NCI-H524 (cell line): ENCODE measurements around the gene RUNDC1.
"Not testable (repeated sequence)": the region's sequence is repeated elsewhere in the genome, so short reads cannot be mapped to it uniquely, and the experiment has no call there.

Experiments
- DNase-seq, 2 experiments: peaks; one replicate each; lab custom pipeline; 2025; lab: John Stamatoyannopoulos, UW

The RUNDC1 gene

DNA sequence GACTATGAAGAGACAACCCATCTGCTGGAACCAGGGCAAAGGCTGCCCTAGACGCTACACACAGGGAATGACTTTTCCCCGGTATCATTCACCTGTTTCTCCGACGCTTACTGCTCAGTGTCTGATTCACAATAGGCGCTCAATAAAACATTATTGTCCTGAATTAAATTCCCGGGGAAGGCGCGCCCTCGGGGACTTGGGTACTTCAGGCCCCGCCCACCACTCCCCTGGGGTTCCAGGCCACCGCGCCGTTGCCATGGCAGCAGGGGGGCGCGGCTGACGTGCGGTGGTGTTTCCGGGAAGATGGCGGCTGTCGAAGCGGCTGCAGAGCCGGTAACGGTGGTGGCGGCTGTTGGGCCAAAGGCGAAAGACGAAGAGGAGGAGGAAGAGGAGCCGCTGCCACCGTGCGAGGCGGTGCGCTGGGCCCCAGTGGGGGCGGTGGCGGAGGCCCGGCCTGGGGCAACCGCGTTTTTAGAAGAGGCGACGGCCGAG is at the start of gene RUNDC1:
Gene RUNDC1, plus strand, starts transcription at position 292 of the 492 bp plus-strand sequence. Its CDS starts 12 bp downstream, at position 304.
- peak; percentile 68 to 87 for DNase-seq

DNA sequence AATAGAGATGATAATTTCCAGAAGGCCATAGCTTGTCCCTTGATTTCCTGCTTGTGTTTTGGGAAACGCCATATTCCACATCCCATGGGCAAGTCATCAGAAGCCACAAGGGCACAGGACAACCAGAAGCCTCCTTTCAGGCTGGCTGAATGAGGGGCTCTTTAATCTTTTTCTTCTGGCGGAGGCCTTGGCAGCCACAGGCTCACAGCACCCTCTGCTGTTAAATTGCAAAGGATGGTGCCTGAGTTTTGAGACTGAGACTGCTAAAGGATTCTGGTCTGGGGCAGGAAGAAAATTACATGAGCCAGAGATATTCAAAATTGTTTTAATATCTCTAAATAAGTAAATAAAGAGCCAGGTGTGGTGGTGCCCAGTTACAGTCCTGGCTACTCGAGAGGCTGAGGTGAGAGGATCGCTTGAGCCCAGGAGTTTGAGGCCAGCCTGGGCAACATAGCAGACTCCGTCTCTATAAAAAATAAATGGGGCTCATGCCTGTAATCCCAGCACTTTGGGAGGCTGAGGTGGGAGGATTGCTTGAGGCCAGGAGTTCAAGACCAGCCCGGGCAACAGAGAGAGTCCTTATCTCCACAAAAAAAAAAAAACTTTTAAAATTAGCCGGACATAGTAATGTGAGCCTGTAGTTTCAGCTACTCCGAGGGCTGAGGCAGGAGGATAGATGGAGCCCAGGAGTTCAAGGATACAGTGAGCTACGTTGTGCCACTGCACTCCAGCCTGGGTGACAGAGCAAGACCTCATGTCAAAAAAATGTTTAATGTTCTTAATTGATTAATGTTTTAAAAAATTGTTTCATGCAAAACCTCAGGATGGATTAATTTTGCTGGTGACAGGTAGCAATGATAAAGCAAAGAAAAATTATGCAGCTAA is 42.4 kb upstream of the RUNDC1 start:
- peak; percentile 7 to 61 for DNase-seq

DNA sequence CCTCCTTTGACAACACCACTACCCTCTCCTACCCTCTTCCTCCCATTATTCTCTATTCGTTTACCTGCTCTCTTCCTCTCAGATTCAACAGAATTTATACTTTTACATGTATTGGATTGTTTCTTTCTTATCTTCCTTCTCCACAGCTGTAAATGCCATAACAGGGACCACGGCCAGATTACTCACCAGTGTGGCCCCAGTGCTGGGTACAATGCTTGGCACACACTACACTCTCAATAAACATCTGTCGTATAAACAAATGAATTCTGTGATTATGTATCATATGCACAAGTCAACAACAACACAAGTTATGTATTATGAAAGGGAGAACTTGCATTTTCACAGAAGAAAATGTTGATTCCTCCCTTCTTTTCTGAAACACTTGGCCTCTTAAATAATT is 36.2 kb upstream of the RUNDC1 start:
- DNase-seq = no peak

DNA sequence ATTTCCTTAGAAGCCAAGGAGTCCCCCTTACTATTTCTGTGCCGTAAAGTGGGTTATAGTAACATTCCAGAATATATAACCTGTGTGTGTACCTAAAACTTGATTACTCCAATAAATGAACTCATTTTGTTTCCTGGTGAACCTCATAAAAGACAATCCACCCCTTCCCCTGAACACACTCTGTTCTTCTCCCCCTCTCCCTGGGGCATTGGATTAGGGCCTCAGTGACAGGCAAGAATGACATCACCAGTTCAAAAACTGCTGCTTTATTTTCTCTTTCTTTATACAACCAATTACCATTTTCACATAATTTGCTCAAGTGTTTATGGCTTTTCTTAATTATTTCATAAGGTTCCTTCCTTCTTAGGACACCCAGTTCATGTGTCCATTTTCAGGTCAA is 33.6 kb upstream of the RUNDC1 start:
- no peak for DNase-seq

DNA sequence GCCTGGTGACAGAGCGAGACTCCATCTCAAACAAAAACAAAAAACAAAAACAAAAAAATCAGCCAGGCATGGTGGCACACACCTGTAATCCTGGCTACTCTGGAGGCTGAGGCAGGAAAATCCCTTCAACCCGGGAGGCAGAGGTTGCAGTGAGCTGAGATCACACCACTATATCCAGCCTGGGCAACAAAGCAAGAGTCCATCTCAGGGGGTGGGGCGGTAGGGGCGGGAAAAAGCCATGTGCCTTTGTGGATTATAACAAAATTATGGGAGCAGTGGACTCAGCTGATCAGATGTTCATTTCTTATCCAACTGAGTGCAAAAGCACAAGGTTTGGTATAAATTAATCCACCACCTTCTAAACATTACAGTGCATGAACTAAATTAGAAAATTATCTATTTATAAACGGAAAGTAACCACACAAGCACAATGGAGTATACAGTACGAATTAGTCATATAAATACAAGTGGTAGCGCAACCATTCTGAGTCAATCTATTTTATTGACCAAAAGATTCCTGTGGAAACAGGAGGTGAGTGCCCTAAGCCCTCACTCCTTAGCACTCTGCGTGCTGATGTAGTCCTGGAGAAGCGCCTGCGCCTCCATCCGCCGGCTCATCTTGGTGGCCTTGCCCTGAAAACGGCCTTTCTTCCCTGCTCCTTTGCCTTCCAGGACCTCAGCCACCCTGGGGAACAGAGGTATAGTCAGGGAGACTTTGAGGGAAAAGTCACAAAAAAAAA is 30.2 kb upstream of the RUNDC1 start:
- DNase-seq = no peak

DNA sequence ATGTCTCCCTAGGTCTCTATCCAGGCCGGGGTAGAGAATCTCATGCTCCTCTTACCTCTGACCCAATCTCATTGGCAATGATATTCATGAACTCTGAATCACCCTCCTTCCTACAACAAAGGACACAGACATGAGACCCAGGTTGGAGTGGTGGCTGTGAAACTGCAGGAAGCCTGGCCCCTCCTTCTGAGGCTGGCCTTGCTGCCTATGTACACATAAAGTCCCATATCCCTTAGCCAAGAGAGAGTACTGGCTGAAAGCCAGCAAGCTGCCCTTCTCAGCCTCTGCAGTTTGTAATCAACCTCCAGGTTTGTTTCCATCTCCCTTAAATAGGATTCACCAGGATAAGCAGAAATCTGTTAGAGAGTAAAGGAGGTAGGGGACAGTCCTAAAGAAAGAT is 26.7 kb upstream of the RUNDC1 start:
- DNase-seq = no peak

DNA sequence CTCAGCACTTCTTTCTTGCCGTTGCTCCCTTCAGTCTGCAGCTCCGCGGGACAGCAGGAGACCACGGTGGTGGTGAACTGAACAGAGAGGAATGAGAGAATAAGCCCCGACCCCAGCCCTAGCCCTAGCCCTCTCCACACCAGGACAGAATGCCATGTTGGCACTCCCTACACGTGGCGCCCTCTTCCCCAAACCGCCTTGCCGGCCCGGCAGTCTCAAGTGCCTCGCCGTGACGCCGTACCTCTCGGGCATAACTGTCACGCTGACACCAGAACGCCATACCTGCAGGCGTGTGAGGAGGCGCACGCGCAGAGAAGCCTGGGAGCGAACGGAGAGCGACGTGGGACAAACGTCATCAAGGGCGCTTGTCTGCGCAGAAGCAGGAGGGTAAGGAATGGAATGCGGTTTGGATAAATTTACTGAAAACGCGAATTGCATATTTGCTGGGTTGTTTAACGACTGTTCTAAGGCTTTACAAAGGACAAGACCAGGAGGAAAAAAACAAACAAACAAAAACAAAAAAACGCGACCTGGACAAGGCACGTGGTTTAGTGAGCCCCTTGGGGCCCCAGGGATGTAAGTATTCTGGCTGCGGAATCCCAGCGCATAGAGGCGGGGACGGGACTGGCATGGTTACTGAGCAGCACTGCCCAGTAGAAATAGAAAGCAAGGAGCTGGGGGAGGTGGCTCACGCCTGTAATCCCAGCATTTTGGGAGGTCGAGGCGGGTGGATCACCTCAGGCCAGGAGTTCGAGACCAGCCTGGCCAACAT is 16.0 kb upstream of the RUNDC1 start, which contains the start of gene AARSD1:
Gene AARSD1, minus strand, starts transcription at position 294 of the 772 bp plus-strand sequence. Its CDS starts 14 bp downstream, at position 280.
- peak; percentile 86 to 94 for DNase-seq

DNA sequence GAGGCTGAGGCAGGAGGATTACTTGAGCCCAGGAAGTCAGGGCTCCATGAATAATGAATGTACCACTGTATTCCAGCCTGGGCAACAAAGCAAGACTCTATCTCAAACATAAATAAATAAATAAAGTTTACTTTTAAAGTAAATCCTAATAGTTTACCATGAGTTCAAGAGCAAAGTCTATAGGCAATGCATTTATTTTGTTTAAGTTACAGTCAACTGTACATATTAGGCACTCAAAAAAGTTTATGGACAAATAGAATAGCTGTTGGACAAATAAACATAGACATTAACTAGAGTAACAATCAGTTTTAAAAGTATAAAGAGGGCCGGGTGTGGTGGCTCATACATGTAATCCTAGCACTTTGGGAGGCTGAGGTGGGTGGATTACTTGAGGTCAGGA is 12.4 kb upstream of the RUNDC1 start:
- DNase-seq = no peak

DNA sequence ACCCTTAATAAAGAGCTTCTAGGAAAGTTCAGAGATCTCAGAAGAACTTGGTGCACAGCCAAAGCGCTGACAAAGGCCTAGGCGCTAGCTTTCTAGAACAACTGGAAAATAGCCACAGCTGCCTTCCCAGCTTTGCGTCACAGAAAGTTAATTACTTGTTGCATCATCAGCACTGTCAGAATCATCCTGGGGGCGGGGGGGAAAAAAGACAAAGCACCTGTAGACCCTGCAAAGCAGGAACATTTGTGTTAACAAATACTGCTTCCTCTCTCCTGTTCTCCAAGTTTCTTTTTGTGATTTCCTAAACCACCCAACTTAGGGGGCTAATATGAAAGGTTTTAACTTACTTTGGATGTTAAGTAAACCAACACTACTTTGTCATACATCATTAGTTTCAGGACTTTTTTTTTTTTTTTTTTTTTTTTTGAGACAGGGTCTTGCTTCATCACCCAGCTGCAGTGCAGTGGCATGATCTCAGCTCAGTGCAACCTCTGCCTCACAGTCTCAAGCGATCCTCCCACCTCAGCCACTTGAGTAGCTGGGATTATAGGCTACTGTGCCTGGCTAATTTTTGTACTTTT is 11.3 kb upstream of the RUNDC1 start:
- no peak for DNase-seq

DNA sequence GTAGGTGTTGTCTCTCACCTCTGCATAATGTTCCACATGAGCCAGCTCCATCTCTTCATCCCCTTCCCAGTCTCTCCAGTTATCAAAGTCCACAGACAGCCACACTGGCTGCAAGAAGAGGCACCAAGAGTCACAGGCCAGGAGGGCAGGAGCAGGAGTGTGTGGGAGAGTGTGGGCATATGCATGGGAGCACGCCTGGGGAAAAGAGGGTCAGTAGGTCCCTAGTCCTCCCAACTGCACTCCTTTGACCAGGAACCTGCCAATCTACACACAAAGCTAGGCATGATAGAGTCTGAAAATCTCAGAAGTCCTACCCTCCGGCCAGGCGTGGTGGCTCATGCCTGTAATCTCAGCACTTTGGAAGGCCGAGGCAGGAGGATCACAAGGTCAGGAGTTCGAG is 8.8 kb upstream of the RUNDC1 start:
- DNase-seq = no peak

DNA sequence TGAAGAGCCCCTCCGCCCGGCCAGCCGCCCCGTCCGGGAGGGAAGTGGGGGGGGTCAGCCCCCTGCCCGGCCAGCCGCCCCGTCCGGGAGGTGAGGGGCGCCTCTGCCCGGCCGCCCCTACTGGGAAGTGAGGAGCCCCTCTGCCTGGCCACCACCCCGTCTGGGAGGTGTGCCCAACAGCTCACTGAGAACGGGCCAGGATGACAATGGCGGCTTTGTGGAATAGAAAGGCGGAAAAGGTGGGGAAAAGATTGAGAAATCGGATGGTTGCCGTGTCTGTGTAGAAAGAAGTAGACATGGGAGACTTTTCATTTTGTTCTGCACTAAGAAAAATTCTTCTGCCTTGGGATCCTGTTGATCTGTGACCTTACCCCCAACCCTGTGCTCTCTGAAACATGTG is 7.0 kb upstream of the RUNDC1 start:
- not testable (repeated sequence) for DNase-seq

DNA sequence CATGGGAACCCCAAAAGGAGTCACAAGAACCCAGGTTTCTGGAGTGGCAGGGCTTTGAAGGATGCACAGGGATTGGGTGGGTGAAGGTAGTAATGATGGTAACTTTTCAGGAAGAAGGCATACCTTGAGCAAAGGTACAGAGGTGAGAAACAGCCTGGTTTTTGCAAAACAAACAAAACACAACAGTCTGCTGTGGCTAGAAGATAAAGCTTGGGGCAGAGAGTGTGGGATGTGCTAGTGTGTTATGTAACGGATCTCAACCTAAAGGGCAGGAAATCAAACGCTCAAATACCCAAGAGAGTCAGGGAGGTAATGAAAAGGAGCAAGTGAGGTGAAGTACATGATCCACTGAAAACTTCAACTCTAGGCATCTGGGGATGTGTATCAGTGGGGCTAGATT is 5.1 kb upstream of the RUNDC1 start:
- no peak for DNase-seq

DNA sequence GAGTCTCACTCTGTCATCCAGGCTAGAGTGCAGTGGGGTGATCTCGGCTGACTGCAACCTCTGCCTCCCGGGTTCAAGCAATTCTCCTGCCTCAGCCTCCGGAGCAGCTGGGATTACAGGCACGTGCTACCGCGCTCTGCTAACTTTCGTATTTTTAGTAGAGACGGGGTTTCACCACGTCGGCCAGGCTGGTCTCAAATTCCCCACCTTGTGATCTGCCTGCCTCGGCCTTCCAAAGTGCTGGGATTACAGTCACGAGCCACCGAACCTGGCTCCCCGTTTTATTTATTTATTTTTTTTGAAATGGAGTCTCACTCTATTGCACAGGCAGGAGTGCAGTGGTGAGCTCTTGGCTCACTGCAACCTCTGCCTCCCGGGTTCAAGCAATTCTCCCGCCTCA is 4.7 kb upstream of the RUNDC1 start:
- not testable (repeated sequence) for DNase-seq

DNA sequence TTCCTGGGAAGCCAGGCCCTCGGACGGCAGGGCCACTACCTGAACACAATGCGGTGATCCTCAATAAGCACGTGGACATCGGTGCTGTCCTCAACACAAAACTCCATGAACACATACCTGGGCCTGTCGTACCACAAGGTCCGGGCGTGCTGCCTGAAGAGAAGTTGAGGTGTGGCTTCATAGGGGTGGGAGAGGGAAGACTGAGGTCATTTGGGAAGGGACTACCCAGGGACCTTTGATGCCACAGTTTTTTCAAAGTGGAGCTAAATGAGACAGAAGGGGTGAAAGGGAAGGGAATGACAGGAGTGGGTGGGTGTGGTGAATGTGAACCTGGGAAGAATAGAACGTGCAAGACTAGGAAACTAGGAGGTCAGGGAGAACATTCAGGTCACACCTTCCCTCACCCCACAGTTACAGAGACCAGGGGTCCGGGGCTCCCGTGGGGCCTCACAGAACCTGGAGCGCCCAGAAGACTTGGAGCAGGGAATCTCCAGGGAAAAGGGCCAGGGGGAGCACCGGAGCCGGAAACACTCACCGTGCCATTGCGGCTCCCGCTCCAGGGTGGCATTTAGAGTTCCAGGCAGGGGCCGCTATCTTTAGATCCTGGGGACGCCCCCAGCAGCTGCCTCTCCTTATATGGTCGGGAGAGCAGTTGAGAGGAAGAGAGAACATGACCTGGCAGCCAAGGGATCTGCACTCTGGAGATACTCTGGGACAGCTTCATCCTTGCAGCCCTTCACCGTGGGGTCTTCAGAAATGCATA is 673 bp upstream of the RUNDC1 start, which contains the start of gene PTGES3L:
Gene PTGES3L, minus strand, starts transcription at position 570 of the 763 bp plus-strand sequence. Its CDS starts 27 bp downstream, at position 543.
- peak; percentile 63 to 82 for DNase-seq

DNA sequence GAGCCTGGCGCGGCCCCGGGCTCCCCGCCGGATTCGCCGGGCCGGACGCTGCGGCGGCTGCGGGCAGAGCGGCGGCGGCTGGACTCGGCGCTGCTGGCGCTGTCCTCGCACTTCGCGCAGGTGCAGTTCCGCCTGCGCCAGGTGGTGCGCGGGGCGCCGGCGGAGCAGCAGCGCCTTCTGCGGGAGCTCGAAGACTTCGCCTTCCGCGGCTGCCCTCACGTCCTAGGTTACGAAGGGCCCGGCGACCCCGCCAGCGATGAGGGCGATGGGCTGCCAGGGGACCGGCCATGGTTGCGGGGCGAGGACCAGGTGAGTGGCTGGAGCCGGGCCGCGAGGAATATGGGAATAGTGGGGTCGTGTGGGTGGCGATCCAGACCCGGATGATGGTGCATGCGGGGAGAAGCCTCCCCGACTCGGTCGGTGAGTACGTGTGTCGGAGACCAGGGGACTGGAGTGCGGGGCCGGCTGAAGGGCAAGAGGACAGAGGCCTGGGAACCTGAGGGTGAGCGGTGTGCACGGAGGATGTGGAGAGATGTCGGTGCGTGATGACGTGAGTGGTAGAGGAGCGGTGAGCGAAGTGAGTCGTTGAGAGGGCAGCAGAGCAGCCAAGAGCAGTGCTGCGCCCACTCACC is 517 bp downstream of the RUNDC1 start:
- peak in 1 of 2 experiments; percentile 42 for DNase-seq

DNA sequence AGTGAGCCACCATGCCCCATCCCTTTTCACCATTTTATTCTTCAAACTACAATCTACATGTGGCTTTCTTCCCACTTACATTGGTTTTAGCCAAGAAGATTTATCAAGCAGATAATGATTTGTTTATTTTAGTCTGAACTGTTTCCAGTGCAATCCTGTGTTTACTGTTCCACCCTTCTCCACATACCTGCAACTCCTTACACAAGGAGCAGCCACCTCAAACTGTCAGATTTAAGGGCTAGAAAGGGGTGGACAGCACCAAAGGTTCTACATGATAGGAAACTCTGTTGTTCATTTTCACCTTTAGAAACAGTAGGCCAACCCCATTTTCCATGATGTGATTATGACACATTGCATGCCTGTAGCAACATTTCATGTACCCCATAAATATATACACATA is 1.9 kb downstream of the RUNDC1 start:
- no peak for DNase-seq

DNA sequence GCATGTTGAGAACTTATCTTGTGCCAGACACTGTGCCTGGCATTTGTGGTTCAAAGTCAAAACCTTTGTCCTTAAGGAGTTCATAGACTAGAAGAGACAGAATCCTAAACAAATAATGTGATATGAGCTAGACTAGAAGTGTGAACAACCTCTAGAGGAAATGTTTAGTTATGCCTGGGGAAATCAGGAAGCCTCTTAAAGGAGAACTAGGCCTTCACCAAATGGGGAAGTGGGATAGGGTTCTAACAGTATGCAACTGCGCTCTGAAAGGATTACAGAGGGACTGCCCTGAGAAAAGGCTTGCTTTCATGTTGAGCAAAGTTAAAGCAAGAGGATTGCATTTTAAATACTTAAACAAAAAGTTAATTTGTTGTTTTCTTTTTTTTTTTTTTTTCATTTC is 4.9 kb downstream of the RUNDC1 start:
- DNase-seq = no peak

DNA sequence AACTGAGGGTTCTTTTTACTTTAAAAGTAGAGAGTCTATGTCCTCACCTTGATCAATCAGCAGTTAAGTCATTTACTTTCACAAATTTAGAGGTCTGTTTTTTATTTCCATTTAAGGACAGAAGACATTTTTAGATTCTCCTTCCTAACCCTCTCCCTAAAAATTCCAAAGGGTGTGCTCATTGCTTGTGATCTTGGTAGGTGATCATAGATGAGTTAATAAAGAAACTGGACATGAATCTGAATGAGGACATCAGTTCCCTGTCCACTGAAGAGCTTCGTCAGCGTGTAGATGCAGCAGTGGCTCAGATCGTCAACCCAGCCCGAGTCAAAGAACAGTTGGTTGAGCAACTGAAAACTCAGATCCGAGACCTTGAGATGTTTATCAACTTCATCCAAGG is 8.8 kb downstream of the RUNDC1 start:
- no peak for DNase-seq

DNA sequence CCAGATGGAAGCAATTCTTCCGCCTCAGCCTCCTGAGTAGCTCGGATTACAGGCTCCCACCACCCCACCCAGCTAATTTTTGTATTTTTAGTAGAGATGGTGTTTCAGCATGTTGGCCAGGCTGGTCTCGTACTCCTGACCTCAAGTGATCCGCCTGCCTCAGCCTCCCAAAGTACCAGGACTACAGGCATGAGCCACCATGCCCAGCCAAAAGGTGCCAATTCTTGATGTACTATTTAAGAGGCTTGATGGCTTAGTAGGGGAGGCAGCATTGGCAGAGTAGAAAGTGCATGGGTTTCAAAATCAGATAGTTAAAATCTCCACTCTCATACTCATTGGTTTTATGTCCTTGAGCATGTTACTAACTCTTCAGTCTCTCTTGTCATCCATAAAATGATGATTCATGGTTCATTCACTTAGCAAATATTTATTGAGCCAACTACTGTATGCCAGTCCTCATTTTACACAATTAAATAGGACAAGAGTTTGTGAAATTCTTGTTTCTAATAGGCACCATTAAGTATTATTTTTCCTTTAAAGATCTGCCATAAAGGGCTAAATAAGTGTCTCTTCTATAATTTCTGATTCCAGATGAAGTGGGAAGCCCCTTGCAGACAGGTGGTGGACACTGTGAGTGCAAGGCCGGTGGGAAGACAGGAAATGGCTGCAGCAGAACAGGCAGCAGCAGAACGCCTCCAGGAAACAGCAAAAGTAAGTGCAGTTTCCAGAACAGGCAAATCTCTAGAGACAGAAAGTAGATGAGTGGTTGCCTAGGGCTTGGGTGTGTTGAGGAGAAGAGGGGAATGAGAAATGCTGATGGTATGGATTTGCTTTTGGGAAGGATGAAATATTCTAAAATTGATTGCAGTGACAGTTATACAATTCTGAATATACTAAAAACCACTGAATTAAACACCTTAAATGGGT is 9.6 kb downstream of the RUNDC1 start:
- no peak for DNase-seq
